ENCODE results near the gene STX2.
"Not testable (repeated sequence)": the region's sequence is repeated elsewhere in the genome, so short reads cannot be mapped to it uniquely, and the experiment has no call there.

The STX2 gene

DNA sequence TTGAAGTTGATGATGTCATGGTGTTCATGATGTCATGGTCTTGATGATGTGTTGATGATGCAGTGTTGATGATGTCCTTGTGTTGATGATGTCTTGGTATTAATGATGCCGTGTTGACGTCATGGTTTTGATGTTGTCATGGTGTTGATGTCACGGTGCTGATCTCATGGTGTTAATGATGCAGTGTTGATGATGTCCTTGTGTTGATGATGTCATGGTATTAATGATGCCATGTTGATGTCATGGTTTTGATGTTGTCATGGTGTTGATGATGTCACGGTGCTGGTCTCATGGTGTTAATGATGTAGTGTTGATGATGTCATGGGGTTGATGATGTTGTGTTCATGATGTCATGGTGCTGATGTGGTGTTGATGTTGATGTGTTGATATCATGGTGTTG, 75.0 kb downstream of the STX2 start:
- Histone ChIP-seq H3K9me3 (ENCODE audit: insufficient read depth, low read depth, low read length) (peaks cover 13% of the 10 kb centered on the region), H3K4me1 (ENCODE audit: insufficient read depth, low read length) (no peaks in the 10 kb centered on the region), H3K9ac (ENCODE audit: low read depth, low read length) (no peak overlapping the region), H3K27me3 (ENCODE audit: insufficient read depth, low read length) (no peaks in the 10 kb centered on the region), H3K4me3 (ENCODE audit: low read length) (no peak overlapping the region), H3K36me3 (ENCODE audit: insufficient read depth, low read length) (no peaks in the 10 kb centered on the region), H3K27ac (ENCODE audit: low read depth, low read length) (no peak overlapping the region)
- WGBS, result 96% methylated on average over 4 of the region's 4 CpGs

DNA sequence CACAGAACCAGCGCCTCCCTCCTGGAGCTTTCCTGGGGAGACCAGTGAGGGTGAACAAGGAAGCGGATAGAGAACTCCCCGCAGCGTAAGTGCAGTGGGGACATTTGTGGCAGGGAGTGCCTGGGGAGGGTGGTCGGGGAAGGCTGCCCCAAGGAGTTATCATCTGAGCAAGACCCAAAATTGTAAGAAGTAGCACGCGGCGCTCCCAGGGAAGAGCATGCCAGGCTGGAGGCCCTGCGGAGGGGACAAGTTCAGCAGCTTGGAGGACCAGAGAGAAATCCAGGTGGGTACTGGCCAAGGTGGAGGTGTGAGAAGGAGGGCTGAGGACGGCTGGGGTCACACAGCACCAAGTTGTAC, 76.8 kb downstream of the STX2 start:
- Histone ChIP-seq H3K27ac (ENCODE audit: low read depth, low read length) (no peak overlapping the region), H3K9ac (ENCODE audit: low read depth, low read length) (no peak overlapping the region), H3K4me1 (ENCODE audit: insufficient read depth, low read length) (no peaks in the 10 kb centered on the region), H3K36me3 (ENCODE audit: insufficient read depth, low read length) (no peaks in the 10 kb centered on the region), H3K4me3 (ENCODE audit: low read length) (no peak overlapping the region), H3K9me3 (ENCODE audit: insufficient read depth, low read depth, low read length) (peaks cover 13% of the 10 kb centered on the region), H3K27me3 (ENCODE audit: insufficient read depth, low read length) (no peaks in the 10 kb centered on the region)
- 80% methylated on average over 10 of the region's 10 CpGs for WGBS

DNA sequence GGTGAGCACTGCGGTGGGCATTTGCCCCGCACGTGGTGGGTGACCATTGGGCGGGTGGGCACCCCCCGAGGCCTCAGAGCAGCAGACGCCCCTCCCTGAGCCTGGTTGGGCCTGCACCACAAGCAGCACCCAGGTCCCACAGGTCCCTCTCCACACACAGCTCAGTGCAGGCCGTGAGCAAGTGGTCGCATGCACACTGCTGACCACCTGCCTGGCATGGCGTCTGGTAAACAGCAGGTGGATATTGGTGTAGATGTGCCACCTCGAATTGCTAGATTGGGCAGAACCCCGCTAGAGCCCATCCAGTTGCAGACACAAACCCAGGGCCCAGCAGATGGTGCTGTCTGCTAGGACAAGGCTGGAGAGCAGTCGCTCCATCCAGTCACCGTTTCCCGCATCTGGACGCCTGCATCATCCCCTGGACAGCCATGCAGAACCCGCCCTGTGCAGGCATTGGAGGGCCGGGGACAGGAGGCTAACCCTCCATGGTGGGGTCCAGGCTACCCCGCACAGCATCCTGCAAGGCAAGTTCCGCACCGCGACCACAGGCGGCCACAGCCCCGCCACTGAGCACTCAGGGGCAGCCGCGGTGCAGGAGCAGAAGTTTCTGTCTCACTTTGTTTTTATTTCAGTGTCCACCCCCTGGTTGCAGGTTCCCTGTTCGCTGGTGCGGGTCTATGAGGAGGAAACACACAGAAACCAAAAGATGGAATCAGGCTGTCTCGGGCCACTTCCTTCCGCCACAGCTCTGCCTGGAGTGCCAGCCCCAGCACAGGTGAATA, 77.3 kb downstream of the STX2 start:
- peaks cover 13% of the 10 kb centered on the region for H3K9me3 ChIP-seq (ENCODE audit: insufficient read depth, low read depth, low read length)
- H3K4me3 ChIP-seq (ENCODE audit: low read length), result no peak overlapping the region
- no peak overlapping the region for H3K9ac ChIP-seq (ENCODE audit: low read depth, low read length)
- no peaks in the 10 kb centered on the region for H3K27me3 ChIP-seq (ENCODE audit: insufficient read depth, low read length)
- no peaks in the 10 kb centered on the region for H3K4me1 ChIP-seq (ENCODE audit: insufficient read depth, low read length)
- no peaks in the 10 kb centered on the region for H3K36me3 ChIP-seq (ENCODE audit: insufficient read depth, low read length)
- 65% methylated on average over 29 of the region's 29 CpGs for WGBS
- no peak overlapping the region for H3K27ac ChIP-seq (ENCODE audit: low read depth, low read length)

DNA sequence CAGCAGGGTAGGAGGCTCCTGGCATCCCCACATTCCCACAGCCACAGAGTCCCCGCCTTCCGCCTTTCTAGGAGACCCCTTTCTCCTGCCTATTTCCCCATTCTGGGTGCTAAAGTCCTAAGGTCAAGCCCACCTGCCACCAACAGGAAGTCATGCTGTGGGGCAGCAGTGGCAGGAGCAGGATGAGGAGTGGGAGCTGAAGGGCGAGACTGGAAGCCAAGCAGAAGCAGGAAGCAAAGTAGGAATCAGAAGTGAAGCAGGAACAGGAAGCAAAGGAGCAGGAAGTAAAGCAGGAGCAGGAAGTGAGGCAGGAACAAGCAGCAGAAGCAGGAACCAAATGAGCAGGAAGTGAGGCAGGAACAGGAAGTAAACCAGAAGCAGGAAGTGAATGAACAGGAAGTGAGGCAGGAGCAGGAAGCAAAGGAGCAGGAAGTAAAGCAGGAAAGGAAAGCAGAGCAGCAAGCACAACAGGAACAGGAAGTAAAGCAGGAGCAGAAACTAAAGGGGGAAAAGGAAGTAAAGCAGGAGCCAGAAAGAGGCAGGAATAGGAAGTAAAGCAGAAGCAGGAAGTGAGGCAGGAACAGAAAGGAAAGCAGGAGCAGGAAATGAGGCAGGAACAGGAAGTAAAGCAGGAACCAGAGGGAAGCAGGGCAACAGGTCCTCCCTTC, 84.7 kb downstream of the STX2 start:
- Histone ChIP-seq H3K9me3 (ENCODE audit: insufficient read depth, low read depth, low read length) (no peaks in the 10 kb centered on the region), H3K9ac (ENCODE audit: low read depth, low read length) (no peak overlapping the region), H3K4me1 (ENCODE audit: insufficient read depth, low read length) (no peaks in the 10 kb centered on the region), H3K36me3 (ENCODE audit: insufficient read depth, low read length) (no peaks in the 10 kb centered on the region), H3K27me3 (ENCODE audit: insufficient read depth, low read length) (no peaks in the 10 kb centered on the region), H3K27ac (ENCODE audit: low read depth, low read length) (no peak overlapping the region), H3K4me3 (ENCODE audit: low read length) (no peak overlapping the region)
- 94% methylated on average over 3 of the region's 3 CpGs for WGBS

DNA sequence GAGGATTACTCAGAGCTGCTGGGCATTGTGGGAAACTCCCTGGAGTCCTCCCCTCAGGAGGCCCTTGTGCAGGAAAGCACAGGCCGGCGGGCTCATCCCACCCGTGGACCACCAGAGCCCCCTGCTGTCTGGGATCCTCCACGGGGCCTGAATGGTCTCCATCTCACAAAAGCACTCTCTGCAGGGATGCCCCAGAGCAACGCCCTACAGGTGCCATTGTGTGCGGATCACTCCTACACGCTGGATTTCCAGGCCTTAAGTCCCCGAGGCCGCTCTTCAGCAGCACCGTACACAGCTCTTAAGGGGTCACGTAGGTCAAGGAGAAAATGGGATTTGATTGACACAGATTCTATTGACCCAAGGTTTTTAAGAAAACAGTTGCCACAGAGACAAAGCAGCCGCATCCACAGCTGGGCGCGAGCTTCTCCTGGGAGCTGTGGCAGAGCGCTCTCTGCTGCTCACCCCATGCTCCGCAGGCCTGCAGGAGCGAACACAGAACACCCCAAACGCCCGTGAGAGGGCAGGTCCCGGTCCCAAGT, 86.3 kb downstream of the STX2 start:
- WGBS, result 77% methylated on average over 20 of the region's 20 CpGs
- H3K9ac ChIP-seq (ENCODE audit: low read depth, low read length), result no peak overlapping the region
- no peaks in the 10 kb centered on the region for H3K27me3 ChIP-seq (ENCODE audit: insufficient read depth, low read length)
- no peaks in the 10 kb centered on the region for H3K36me3 ChIP-seq (ENCODE audit: insufficient read depth, low read length)
- H3K4me1 ChIP-seq (ENCODE audit: insufficient read depth, low read length), result peaks cover 3% of the 10 kb centered on the region; the same call in 1 of the 2 replicates
- no peak overlapping the region for H3K27ac ChIP-seq (ENCODE audit: low read depth, low read length)
- H3K9me3 ChIP-seq (ENCODE audit: insufficient read depth, low read depth, low read length), result no peaks in the 10 kb centered on the region
- no peak overlapping the region for H3K4me3 ChIP-seq (ENCODE audit: low read length)

DNA sequence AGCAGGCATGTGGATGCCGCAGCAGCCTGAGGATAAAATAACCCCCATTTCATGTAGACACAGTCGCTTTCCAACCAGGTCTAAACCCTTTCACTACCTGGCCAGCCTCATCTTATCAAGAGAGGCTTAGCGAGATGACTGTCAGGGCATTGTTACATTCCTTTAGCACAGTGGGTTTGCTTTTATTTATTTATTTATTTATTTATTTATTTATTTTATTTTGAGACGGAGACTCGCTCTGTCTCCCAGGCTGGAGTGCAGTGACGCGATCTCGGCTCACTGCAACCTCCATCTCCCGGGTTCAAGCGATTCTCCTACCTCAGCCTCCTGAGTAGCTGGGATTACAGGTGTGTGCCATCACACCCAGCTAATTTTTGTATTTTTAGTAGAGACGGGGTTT, 87.0 kb downstream of the STX2 start:
- not testable (repeated sequence) for H3K9ac ChIP-seq (ENCODE audit: low read depth, low read length); H3K9me3 ChIP-seq (ENCODE audit: insufficient read depth, low read depth, low read length); H3K36me3 ChIP-seq (ENCODE audit: insufficient read depth, low read length); H3K4me3 ChIP-seq (ENCODE audit: low read length); H3K27ac ChIP-seq (ENCODE audit: low read depth, low read length); H3K27me3 ChIP-seq (ENCODE audit: insufficient read depth, low read length); H3K4me1 ChIP-seq (ENCODE audit: insufficient read depth, low read length)
- WGBS, result 91% methylated on average over 10 of the region's 11 CpGs

DNA sequence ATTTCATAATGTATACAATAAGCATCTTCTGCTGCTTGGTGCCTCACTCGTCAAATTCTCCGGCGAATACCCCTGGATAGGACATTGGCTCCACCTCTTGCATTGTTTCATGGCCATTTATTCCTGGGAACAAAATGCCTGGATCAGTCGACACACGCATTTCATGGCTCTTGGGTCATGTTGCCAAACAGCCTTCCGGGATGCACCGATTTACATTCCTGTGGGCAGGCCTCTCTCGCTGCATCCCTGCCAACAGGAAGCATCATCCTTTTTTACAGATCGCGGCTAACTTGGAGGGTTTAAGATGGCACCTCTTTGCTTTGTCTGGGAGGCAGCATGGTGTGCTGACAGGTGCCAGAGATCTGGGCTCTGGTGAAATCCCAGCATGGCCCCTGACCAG, 90.3 kb downstream of the STX2 start:
- Histone ChIP-seq H3K4me1 (ENCODE audit: insufficient read depth, low read length) (peaks cover 3% of the 10 kb centered on the region; the same call in 1 of the 2 replicates), H3K36me3 (ENCODE audit: insufficient read depth, low read length) (no peaks in the 10 kb centered on the region), H3K27me3 (ENCODE audit: insufficient read depth, low read length) (no peaks in the 10 kb centered on the region), H3K9me3 (ENCODE audit: insufficient read depth, low read depth, low read length) (no peaks in the 10 kb centered on the region), H3K27ac (ENCODE audit: low read depth, low read length) (no peak overlapping the region), H3K4me3 (ENCODE audit: low read length) (no peak overlapping the region), H3K9ac (ENCODE audit: low read depth, low read length) (no peak overlapping the region)
- WGBS, result 73% methylated on average over 10 of the region's 10 CpGs

DNA sequence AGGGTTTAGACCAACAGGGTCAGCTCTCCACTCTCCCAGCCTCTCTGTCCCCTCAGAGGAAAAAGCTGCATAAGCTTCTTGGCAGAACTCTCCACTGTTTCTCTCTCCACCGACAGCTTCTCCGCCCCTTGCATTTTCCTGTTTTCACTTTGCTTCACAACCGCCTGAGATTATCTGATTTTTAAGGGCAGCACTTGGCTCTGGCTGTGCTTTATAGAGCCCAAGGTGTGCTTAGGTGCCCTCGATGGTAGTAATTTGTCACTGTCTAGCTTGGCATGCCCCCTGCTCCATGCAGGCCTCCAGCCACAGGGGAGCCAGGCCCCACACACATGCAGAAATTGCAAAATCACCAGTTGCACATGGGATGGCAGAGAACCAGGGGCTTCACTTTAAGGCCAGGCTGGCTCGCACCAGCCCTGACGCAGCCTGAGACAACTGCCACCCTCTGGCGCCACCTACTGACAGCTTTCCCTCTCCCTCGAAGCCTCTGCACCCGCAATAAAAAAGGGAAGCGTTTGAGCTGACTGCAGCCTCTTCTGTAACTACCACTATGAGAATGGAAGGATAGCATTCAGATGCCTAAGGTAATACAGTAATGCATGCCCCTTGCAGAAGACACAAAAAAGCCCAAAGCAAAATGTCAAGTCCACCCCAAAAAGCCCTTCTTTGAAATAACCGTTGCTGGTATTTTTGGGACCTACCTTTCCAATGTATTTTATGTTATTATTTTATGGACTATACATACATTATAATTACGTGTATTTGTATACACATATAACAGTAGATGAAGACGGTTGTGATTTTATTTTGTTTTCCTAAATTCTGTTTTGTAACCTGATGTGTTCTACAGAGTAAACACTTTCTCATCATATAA, 90.9 kb downstream of the STX2 start:
- no peak overlapping the region for H3K27ac ChIP-seq (ENCODE audit: low read depth, low read length)
- H3K9me3 ChIP-seq (ENCODE audit: insufficient read depth, low read depth, low read length), result no peaks in the 10 kb centered on the region
- peaks cover 3% of the 10 kb centered on the region; the same call in 1 of the 2 replicates for H3K4me1 ChIP-seq (ENCODE audit: insufficient read depth, low read length)
- H3K36me3 ChIP-seq (ENCODE audit: insufficient read depth, low read length), result no peaks in the 10 kb centered on the region
- WGBS, result 32% methylated on average over 8 of the region's 13 CpGs
- H3K4me3 ChIP-seq (ENCODE audit: low read length), result no peak overlapping the region
- no peaks in the 10 kb centered on the region for H3K27me3 ChIP-seq (ENCODE audit: insufficient read depth, low read length)
- no peak overlapping the region for H3K9ac ChIP-seq (ENCODE audit: low read depth, low read length)

DNA sequence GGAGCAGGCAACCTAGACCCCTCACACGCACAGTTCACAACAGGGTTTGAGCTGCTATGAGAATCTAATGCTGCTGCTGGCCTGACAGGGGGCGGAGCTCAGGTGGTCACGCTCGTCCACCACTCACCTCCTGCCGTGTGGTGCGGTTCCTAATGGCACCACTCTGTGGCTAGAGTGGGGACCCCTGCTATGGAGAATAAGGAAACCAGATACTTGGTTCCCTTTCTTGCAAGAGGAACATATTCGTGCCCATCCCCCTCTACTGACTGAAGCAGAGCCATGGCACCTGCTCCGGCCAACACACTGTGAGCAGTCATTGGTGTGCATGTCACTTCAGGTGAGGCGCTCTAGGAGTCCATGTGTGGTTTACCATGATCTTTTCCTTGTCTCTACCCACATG, 92.5 kb downstream of the STX2 start:
- no peak overlapping the region for H3K4me3 ChIP-seq (ENCODE audit: low read length)
- WGBS, result 82% methylated on average over 9 of the region's 9 CpGs
- no peaks in the 10 kb centered on the region for H3K36me3 ChIP-seq (ENCODE audit: insufficient read depth, low read length)
- H3K4me1 ChIP-seq (ENCODE audit: insufficient read depth, low read length), result peaks cover 3% of the 10 kb centered on the region; the same call in 1 of the 2 replicates
- H3K27me3 ChIP-seq (ENCODE audit: insufficient read depth, low read length), result no peaks in the 10 kb centered on the region
- H3K9me3 ChIP-seq (ENCODE audit: insufficient read depth, low read depth, low read length), result no peaks in the 10 kb centered on the region
- H3K9ac ChIP-seq (ENCODE audit: low read depth, low read length), result no peak overlapping the region
- no peak overlapping the region for H3K27ac ChIP-seq (ENCODE audit: low read depth, low read length)

DNA sequence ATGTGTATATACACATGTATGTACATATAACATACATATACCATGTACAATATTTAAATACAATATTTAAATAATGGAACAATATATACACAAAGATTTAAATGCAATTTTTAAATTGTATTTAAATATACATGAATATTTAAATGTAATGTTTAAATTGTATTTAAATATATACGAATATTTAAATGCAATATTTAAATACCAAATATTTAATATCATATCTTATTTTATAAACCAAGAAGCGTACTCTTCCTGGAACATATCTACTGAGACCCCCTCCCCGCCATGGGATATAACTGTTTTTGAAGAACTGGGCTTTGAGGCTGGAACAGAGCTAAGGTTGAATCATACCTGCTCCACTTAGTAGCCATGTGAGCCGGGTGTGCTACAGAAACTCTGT, 93.1 kb downstream of the STX2 start:
- Histone ChIP-seq H3K9me3 (ENCODE audit: insufficient read depth, low read depth, low read length) (no peaks in the 10 kb centered on the region), H3K27me3 (ENCODE audit: insufficient read depth, low read length) (no peaks in the 10 kb centered on the region), H3K36me3 (ENCODE audit: insufficient read depth, low read length) (no peaks in the 10 kb centered on the region), H3K27ac (ENCODE audit: low read depth, low read length) (no peak overlapping the region), H3K4me3 (ENCODE audit: low read length) (no peak overlapping the region), H3K9ac (ENCODE audit: low read depth, low read length) (no peak overlapping the region), H3K4me1 (ENCODE audit: insufficient read depth, low read length) (peaks cover 3% of the 10 kb centered on the region; the same call in 1 of the 2 replicates)
- 98% methylated on average over 3 of the region's 4 CpGs for WGBS

DNA sequence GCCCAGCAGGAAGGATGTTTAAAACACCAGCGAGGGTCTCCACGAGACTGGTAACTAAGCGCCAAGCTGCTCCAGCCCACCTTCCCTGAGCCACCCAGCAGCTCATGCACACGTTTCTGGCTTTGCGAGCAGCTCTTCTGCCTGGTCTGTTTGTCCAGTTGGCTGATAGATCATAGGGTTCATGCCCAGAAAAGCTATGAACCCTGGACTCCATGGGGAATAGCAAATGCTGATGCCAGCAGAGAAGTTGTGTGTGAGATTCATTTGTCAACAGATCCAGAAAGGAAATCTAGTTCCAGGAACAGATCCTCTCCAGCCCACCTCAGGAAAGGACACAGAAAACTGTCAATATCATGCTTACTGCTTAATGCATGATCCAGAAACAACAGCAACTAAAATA, 94.8 kb downstream of the STX2 start:
- Histone ChIP-seq H3K4me1 (ENCODE audit: insufficient read depth, low read length) (peaks cover 3% of the 10 kb centered on the region; the same call in 1 of the 2 replicates), H3K9ac (ENCODE audit: low read depth, low read length) (no peak overlapping the region), H3K9me3 (ENCODE audit: insufficient read depth, low read depth, low read length) (no peaks in the 10 kb centered on the region), H3K36me3 (ENCODE audit: insufficient read depth, low read length) (no peaks in the 10 kb centered on the region), H3K27ac (ENCODE audit: low read depth, low read length) (no peak overlapping the region), H3K4me3 (ENCODE audit: low read length) (no peak overlapping the region), H3K27me3 (ENCODE audit: insufficient read depth, low read length) (no peaks in the 10 kb centered on the region)
- WGBS, result 82% methylated on average over 5 of the region's 5 CpGs

Measured in HUES64 (cell line).